ENCODE data around the gene ACP6.

GRCh38 chr1:147654511-147654910, 15.8 kb downstream of the ACP6 start:
- TF ChIP-seq, protein P1, sequence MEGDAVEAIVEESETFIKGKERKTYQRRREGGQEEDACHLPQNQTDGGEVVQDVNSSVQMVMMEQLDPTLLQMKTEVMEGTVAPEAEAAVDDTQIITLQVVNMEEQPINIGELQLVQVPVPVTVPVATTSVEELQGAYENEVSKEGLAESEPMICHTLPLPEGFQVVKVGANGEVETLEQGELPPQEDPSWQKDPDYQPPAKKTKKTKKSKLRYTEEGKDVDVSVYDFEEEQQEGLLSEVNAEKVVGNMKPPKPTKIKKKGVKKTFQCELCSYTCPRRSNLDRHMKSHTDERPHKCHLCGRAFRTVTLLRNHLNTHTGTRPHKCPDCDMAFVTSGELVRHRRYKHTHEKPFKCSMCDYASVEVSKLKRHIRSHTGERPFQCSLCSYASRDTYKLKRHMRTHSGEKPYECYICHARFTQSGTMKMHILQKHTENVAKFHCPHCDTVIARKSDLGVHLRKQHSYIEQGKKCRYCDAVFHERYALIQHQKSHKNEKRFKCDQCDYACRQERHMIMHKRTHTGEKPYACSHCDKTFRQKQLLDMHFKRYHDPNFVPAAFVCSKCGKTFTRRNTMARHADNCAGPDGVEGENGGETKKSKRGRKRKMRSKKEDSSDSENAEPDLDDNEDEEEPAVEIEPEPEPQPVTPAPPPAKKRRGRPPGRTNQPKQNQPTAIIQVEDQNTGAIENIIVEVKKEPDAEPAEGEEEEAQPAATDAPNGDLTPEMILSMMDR (IDR thresholded peaks at IDR 0.05) = no peak
- TF ChIP-seq POLR2A (IDR thresholded peaks at IDR 0.05) = no peak
